GM12875 (cell line): ENCODE data around the gene ECM1.

Experiments
- H3K4me3 ChIP-seq: one replicate; pipeline ENCODE4 v1.5.1; 2011; ENCODE audit warnings: low read depth, low read length, control low read depth
- TF ChIP-seq, protein P1 (sequence below): IDR thresholded peaks from 2 replicates; pipeline ENCODE4 v1.5.1; 2011; ENCODE audit warnings: low read depth, mild to moderate bottlenecking, control low read depth, inconsistent platforms, low read length, moderate library complexity, borderline replicate concordance; ENCODE audit not compliant: insufficient read depth

The ECM1 gene

DNA sequence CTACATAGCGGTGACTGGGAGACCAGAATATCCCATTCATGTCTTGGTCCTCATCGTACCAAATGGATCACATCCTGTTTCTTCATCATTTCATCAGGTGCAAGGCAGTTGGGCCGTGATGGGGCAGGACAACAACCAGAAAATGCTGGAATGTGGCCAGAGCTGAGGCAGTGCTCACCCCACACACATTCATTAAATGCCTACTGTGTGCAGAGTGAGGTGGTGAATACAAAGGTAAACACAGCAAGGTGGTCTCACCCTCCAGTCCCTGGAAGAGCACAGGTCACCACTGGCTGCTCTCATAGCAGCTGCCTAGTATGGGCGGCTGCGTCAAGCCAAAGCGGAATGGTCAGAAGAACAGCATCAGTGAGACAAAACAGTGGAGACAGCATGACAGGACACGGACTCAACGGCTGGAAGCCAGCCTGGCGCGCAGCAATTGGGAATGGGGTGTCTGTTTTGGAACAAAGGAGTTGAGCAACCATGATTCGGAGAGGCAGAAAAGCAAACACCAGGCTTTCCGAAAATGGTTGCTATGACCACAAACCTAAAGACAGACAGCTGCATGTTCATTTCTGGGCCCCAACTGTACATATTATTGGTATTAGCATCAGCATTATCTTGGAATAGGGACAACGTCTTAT is 35.7 kb downstream of the ECM1 start:
- H3K4me3 ChIP-seq, result no peak overlapping the region
- TF ChIP-seq, protein P1, sequence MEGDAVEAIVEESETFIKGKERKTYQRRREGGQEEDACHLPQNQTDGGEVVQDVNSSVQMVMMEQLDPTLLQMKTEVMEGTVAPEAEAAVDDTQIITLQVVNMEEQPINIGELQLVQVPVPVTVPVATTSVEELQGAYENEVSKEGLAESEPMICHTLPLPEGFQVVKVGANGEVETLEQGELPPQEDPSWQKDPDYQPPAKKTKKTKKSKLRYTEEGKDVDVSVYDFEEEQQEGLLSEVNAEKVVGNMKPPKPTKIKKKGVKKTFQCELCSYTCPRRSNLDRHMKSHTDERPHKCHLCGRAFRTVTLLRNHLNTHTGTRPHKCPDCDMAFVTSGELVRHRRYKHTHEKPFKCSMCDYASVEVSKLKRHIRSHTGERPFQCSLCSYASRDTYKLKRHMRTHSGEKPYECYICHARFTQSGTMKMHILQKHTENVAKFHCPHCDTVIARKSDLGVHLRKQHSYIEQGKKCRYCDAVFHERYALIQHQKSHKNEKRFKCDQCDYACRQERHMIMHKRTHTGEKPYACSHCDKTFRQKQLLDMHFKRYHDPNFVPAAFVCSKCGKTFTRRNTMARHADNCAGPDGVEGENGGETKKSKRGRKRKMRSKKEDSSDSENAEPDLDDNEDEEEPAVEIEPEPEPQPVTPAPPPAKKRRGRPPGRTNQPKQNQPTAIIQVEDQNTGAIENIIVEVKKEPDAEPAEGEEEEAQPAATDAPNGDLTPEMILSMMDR, result no peak

GRCh38 chr1:150544204-150544603 is 36.3 kb downstream of the ECM1 start:
- TF ChIP-seq, protein P1, result no peak
- no peak overlapping the region for H3K4me3 ChIP-seq

GRCh38 chr1:150545486-150546032 is 37.6 kb downstream of the ECM1 start:
- no peak overlapping the region for H3K4me3 ChIP-seq
- TF ChIP-seq, protein P1, result no peak

DNA sequence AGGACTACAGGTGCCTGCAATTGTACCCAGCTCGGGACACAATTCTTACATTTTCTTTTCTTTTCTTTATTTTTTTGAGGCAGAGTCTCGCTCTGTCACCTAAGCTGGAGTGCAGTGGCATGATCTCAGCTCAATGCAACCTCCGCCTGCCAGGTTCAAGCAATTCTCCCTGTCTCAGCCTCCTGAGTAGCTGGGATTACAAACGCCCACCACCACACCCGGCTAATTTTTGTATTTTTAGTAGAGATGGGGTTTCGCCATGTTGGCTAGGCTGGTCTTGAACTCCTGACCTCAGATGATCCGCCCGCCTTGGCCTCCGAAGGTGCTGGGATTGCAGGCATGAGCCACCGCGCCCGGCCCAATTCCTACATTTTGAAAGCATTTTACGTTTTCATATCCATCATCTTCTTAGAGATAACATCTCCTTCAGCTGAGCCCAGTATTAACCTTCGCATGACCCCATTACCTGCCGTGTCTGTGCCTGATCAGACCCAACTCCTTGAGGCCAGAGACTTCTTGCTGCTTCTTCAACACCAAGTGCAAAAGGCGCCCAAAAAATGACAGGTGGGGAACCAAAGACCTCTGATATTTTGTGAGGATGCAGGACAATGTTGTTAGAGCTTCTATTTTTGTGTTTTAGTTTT is 38.5 kb downstream of the ECM1 start:
- no peak overlapping the region for H3K4me3 ChIP-seq
- TF ChIP-seq, protein P1, result no peak

DNA sequence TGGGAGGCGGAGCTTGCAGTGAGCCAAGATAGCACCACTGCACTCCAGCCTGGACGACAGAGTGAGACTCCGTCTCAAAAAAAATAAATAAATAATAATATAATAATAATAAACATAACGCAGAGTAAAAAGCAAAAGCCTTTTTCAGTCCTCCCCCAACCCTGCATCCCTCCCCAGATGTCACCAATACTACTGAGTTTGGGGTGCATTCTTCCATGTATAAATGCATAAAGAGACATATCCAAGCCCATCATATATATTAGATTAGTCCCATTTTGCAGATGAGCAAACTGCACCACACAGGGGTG is 40.4 kb downstream of the ECM1 start:
- no peak overlapping the region for H3K4me3 ChIP-seq
- TF ChIP-seq, protein P1, result no peak

DNA sequence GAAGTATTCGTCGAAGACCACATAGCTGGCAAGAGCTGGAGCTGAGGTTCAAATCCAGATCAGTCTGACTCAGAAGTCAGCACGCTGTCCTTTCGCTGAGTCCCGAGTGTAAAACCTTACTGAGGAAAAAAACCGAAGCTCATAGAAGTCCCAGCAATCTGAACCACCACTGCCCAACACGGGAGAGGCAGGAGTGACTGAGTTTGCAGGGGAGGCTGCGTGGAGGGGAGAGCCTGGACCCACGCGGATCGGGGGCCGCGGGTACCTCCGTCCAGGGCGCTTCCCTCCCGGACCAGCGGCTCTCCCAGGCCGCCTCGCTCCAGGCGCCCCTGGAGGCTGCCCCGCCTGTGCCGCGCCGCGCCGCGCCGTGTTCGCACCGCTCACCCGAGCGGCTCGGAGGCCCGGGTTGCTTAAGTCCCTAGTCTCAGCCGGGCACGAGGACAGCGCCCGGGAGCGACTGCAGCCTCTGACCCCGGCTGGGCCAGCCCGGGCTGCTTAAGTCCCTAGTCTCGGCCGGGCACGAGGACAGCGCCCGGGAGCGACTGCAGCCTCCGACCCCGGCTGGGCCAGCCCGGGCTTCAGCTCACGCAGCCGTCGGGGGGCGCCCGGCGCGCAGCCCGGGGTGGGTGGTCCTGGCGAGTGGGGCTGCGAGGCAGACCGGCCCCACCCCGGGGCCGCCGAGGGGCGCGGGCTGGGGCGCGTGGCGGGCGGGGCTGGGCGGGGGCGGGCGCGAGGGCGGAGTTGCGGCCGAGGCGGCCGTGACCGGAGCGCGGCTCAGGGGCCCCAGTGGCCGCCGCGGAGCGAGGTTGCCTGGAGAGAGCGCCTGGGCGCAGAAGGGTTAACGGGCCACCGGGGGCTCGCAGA is 41.0 kb downstream of the ECM1 start, which contains the start of gene ADAMTSL4:
TSS of gene ADAMTSL4 (plus strand) at position 777 of the 864 bp plus-strand sequence. CDS start 2,881 bp downstream, outside the sequence.
- H3K4me3 ChIP-seq, result peak within 1 kb of the TSS; percentile 53
- TF ChIP-seq, protein P1, result peak; percentile 19; the same call in 1 of the 2 replicates
